TTC549 (cell line): ENCODE data around the gene MTOR.
"Not testable (repeated sequence)": the region's sequence is repeated elsewhere in the genome, so short reads cannot be mapped to it uniquely, and the experiment has no call there.

Experiments
- FAIRE-seq: peaks from 2 replicates; lab custom pipeline; 2012; peaks lifted over from hg19 to GRCh38; lab: Jason Lieb, UNC

Gene MTOR

DNA sequence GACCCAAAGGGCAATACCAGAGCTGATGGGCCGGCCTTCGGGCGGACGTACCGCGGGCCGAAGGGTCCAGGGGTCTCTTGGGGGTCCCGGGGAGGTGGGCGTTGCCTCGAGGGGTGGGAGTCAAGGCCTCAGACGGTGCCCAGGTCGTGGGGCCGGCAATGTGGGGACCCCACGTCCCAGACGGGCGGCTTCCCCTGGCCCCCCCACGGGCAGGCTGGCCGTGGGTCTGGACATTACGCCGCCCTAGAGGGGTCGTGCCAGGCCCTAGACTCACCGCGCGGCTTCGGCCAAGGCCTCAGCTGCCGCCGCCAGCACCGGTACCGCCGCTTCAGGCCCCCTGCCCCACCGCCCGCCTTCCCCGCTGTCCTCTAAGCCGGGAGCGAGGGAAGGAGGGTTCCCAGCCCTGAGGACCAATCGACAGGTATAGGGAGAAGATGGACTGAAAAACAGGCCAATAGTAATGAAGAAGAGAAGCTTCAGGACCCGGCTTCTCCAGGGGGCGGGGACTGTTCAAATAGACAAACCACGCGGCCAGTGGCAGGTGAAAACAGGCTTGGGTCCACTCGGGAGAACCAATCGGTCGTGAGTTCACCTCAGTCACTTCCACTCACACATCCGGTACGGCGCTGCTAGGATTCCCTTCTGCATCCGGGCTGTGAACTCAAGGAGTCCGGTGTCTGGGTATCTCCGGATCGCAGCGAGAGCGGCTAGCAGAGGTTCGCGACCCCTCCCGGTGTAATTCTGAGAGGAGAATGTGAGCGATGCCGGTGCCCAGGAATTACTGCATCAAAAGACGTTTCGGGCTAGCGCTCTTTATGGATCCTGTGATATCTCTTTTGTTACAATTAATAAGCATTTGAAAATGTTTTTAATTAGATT is at the start of gene MTOR:
TSS of gene MTOR (minus strand) at position 381 of the 879 bp plus-strand sequence. CDS start 3,142 bp downstream, outside the sequence.
- FAIRE-seq = peak; percentile 98

GRCh38 chr1:11309385-11309784 is 47.0 kb upstream of the MTOR start:
- no peak for FAIRE-seq

DNA sequence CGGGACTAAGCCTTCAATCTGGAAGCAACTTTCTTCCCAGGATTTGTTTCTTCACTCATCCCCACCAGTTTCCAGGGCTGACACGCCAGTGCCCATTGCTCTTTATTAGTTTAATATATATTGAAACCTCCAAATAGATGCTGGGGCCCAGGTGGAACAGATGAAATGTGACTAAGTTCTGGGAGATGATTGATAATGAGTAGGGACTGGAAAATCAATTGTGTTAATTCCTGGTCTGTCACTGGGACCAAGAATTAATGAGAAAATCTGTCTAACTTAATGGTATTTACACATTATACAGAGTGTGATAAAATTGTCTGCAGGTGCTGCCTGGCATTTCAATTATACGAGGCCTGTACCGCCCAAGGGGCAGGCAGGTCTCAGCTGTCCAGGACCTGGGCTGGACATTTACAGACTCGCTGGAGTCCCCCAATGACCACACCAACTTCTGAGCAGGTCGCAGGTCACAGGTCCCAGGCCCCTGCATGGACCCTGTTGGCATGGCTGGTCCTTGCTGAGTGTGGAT is 46.4 kb upstream of the MTOR start:
- no peak for FAIRE-seq

GRCh38 chr1:11307852-11308251 is 45.5 kb upstream of the MTOR start:
- FAIRE-seq = no peak

DNA sequence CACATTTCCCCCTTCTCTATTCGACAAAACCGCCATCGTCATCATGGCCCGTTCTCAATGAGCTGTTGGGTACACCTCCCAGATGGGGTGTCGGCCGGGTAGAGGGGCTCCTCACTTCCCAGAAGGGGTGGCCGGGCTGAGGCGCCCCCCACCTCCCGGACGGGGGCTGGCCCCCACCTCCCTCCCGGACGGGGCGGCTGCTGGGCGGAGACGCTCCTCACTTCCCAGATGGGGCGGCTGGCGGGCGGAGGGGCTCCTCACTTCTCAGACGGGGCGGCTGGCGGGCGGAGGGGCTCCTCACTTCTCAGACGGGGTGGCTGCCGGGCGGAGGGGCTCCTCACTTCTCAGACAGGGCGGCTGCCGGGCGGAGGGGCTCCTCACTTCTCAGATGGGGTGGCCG is 43.2 kb upstream of the MTOR start:
- not testable (repeated sequence) for FAIRE-seq

GRCh38 chr1:11302366-11302765 is 40.0 kb upstream of the MTOR start:
- FAIRE-seq = no peak

GRCh38 chr1:11301601-11302000 is 39.2 kb upstream of the MTOR start:
- FAIRE-seq = no peak

- no peak for FAIRE-seq
Measured at GRCh38 chr1:11299225-11299574, 36.8 kb upstream of the MTOR start.

GRCh38 chr1:11298390-11299224 is 36.3 kb upstream of the MTOR start:
- FAIRE-seq = no peak

GRCh38 chr1:11297774-11298173 is 35.4 kb upstream of the MTOR start:
- FAIRE-seq = not testable (repeated sequence)

GRCh38 chr1:11295905-11296304 is 33.6 kb upstream of the MTOR start:
- no peak for FAIRE-seq

- no peak for FAIRE-seq
Measured at GRCh38 chr1:11294951-11295350, 32.6 kb upstream of the MTOR start.

GRCh38 chr1:11293856-11294255 is 31.5 kb upstream of the MTOR start:
- no peak for FAIRE-seq

- FAIRE-seq = no peak
Measured at GRCh38 chr1:11291049-11291448, 28.7 kb upstream of the MTOR start.

GRCh38 chr1:11289064-11289463 is 26.7 kb upstream of the MTOR start:
- no peak for FAIRE-seq

DNA sequence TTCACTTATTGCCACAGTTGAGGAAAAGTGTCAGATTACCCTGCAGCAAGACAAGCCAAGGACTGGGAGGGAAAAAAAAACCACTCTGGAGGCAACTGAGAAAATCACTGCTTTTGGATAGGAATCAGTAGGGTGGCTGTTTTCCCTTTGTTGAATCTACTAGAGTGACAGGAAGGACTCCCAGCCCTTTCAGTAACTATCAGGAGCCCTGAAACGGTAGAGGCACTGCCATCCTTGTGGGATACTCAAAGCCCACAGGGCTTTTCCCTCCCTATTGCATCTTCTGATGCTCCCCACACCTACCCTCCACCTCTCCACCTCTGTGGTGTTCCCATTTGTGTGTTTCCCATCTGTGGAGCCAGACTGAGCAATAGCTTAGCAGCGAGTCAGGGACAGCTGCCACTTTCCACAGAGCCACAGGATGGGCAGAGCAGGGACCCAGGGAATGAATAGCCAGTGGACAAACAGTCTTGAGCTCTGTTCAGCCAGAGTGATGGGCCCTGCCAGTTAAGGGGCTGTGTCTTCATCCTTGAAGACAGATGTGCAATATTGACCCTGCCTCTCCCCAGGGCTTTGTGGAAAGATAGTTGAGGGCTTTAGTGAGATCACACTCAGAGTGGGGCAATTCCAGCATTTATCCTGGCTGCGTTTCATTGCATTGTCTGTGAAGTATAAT is 24.5 kb upstream of the MTOR start:
- no peak for FAIRE-seq

GRCh38 chr1:11285883-11286734 is 23.8 kb upstream of the MTOR start:
- no peak for FAIRE-seq

DNA sequence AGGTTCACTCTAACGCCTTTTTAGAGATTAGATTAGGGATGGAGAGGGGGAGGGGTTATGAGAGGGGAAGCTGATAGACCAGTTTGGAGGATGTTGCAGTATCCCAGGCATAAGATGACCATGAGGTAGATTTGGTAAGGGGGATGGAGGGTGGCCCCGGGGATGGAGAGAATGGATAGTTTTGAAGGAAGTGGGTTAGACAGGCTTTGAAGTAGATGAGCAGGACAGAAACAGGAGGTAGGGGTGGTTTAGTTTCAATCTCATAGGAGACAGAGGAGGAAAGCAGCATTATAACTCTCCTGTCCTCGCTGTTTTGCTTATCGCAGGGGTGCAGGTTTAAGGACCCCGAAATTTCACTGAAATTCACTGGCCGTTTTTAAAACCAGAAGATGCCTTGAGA is 22.4 kb upstream of the MTOR start:
- no peak for FAIRE-seq

GRCh38 chr1:11283151-11283550 is 20.8 kb upstream of the MTOR start:
- FAIRE-seq = no peak

DNA sequence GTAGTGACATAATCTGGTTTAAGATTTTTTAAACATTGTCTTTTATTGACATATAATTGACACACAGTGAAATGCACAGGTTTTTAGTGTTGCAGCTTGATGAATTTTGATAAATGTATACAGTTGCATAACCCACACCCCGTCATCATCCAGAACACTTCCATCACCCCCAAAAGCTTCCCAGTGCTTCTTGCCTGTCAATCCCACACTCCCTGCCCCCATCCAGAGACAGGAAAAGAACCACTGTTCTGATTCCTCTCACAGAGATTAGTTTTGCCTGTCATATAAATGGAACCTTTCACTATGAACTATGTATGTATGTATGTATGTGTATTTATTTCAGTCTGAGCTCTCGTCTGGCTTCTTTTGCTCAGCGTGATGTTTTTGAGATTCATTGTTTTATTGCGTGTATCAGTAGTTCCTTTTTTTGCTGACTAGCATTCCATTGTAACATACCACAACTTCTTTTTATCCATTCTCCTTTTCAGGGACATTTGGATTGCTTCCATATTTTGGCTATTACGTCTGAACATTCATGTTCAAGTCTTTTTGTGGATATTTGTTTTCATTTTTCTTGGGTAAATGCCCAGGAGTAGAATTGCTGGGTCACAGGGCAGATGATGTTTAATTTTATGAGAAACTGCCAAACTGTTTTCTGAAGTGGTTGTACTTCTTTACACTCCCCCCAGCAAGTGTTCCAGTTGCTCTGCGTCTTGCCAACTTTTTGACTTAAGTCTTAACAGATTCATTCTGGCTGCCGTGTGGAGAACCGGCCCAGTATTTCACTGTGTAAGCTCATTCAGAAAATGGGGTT is 19.4 kb upstream of the MTOR start:
- FAIRE-seq = no peak
